ENCODE results near the gene STXBP3.
"Not testable (repeated sequence)": the region's sequence is repeated elsewhere in the genome, so short reads cannot be mapped to it uniquely, and the experiment has no call there.

STXBP3 gene

GRCh38 chr1:108728327-108728923, 18.0 kb upstream of the STXBP3 start:
- FAIRE-seq (no peak), DNase-seq (ENCODE audit: insufficient read length, low spot score) (no peak)

DNA sequence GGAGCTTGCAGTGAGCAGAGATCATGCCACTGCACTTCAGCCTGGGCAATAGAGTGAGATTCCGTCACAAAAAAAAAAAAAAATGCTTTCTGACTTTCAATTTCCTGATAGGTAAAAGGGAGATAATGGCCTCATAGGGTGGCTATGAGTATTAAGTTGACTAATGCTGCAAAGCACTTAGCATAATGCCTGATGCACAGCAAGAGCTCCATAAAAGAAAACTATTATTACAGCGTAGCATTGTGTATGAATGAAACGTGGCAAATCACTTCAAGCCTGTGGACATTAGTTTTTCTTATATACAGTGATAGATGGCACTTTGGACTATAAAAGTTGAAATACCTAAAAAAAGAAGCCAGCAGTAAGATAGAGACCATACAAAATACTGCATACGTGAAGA, 17.0 kb upstream of the STXBP3 start:
- FAIRE-seq (no peak), DNase-seq (ENCODE audit: insufficient read length, low spot score) (no peak)

DNA sequence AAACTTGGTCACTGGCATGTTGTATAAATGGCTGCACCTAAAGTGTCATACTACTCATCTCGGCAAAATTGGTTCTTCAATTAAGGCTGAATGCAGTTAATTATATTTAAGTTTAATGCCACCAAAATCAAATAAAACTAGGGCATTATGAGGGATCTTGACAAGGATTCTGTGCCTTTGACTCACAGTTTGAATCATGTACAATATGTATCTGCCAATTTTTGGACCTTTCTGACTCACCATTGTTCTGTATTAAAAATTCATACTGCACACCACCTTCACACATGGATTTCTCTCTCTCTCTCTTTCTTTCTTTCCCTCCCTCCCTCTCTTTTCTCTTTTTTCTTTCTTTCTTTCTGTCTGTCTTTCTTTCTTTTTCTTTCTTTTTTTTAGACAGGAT, 14.1 kb upstream of the STXBP3 start:
- FAIRE-seq (no peak), DNase-seq (ENCODE audit: insufficient read length, low spot score) (no peak)

GRCh38 chr1:108734171-108734865, 12.2 kb upstream of the STXBP3 start:
- FAIRE-seq, result no peak
- no peak for DNase-seq (ENCODE audit: insufficient read length, low spot score)

GRCh38 chr1:108742253-108742652, 4.2 kb upstream of the STXBP3 start:
- no peak for FAIRE-seq
- no peak for DNase-seq (ENCODE audit: insufficient read length, low spot score)

DNA sequence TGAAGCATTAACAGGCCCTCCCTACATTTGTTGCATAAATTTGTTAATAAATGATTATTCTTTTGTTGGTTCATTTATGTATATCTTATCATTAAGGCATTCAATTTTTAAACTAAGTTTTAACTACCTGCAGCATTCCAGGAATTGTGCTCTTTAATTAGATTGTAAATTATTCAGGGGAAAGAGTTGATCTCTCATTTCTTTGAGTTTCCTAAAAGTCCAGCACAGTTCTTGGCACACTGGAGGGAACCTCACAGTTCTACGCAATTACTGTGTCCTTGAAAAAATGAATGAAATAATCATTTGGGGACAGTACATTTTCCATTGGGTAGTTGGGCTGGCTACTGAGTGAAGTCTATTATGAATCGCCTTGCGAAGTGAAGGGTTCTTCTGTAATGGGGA, 493 bp upstream of the STXBP3 start:
- FAIRE-seq (no peak), DNase-seq (ENCODE audit: insufficient read length, low spot score) (no peak)

- FAIRE-seq, result no peak
These were observed 837 bp downstream of the STXBP3 start for GRCh38 chr1:108747171-108747850.

GRCh38 chr1:108747898-108748297, 1.4 kb downstream of the STXBP3 start:
- no peak for DNase-seq (ENCODE audit: insufficient read length, low spot score)
- FAIRE-seq, result no peak

More at GRCh38 chr1:108747171-108747850, 837 bp downstream of the STXBP3 start:
- peak; percentile 67 for DNase-seq (ENCODE audit: insufficient read length, low spot score)

- FAIRE-seq, result no peak
- DNase-seq (ENCODE audit: insufficient read length, low spot score), result no peak
These were observed 2.6 kb downstream of the STXBP3 start for GRCh38 chr1:108749081-108749480.

DNA sequence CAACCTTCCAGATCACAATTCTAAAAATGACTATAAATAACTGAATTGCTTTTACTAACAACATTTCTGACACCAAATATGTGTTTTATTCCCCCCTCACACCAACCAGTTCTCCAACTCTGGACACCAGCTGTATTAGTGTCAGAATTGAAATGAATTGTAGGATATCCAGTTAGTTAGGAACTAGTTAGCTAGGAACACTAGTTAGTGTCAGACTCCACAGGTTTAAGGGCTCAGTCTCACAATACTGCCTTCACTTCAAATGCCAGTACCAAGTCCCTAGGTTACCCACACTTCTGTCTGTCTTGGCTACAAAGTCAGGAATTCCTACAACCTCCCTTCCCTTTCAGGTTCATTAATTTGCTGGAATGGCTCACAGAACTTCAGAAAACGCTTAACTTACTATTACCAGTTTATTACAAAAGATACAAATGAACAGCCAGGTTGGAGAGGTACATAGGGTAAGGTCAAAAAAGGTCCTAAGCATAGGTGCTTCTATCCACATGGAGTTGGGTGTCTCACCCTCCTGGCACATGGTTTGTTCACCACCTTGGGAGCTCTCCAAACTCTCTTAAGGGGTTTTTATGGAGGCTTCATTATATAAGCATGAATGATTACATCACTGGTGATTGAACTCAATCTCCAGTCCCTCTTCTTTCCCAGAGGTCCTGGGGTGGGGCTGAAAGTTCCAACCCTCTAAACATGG, 4.2 kb downstream of the STXBP3 start:
- DNase-seq (ENCODE audit: insufficient read length, low spot score) (no peak), FAIRE-seq (no peak)

- DNase-seq (ENCODE audit: insufficient read length, low spot score) (no peak), FAIRE-seq (no peak)
These were observed 6.9 kb downstream of the STXBP3 start for GRCh38 chr1:108753363-108753762.

DNA sequence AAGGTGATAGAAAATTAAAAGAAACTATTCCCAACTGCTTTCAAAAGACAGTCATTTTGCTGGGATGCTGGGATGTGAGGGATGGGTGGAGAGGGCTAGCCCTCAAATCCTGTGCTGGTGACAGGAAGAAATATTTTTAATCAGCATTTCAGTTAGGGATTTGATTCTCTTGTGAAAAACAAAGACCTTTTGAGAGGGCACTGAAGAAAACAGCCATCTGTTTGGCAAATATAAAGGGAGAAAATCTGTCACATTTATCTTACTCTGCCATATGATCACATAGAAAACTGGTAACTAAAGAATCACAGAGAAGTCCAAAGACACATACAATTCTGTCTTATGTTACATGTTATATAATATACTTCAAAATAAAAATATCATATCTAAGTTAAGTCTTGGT, 12.3 kb downstream of the STXBP3 start:
- DNase-seq (ENCODE audit: insufficient read length, low spot score) (no peak), FAIRE-seq (no peak)

- DNase-seq (ENCODE audit: insufficient read length, low spot score) (no peak), FAIRE-seq (no peak)
These were observed 20.6 kb downstream of the STXBP3 start for GRCh38 chr1:108767115-108767514.

GRCh38 chr1:108767708-108768107, 21.2 kb downstream of the STXBP3 start:
- DNase-seq (ENCODE audit: insufficient read length, low spot score) (no peak), FAIRE-seq (no peak)

DNA sequence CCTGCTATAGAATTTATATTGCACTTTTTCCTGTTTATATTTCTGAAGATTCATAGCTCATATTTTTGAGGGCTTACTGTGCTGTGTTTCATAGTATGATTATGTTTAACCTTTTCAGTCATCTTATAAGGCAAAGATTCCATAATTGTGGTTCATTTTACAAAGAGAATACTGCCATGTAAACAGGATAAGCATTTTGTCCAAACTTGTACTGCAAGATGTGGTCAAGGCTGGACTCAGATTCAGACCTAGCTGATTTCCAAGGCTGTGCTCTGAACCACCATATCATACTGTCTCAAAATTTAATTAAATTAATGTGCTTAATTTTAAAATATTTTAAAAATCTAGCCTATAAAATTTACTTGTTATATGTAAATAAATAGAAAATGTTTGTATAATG, 31.4 kb downstream of the STXBP3 start:
- FAIRE-seq (no peak), DNase-seq (ENCODE audit: insufficient read length, low spot score) (no peak)

DNA sequence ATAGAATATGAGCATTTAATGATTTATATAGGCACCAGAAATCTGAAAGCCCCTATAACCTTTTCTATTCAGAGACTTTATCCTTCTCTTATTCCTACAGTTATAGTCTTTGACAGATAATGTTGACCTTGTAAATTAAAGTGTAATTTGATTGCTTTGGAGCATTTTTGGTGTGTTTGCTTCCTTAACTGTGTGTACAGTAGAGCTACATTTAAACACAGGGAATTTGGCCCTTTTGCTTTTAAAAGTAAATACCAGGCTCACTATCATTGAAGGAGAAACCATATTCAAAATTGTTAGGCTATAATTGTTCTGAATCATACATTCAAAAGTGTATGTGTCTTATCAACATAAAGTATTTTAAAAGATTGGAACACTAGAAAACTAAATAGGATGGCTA, 33.0 kb downstream of the STXBP3 start:
- FAIRE-seq, result no peak
- DNase-seq (ENCODE audit: insufficient read length, low spot score), result no peak

DNA sequence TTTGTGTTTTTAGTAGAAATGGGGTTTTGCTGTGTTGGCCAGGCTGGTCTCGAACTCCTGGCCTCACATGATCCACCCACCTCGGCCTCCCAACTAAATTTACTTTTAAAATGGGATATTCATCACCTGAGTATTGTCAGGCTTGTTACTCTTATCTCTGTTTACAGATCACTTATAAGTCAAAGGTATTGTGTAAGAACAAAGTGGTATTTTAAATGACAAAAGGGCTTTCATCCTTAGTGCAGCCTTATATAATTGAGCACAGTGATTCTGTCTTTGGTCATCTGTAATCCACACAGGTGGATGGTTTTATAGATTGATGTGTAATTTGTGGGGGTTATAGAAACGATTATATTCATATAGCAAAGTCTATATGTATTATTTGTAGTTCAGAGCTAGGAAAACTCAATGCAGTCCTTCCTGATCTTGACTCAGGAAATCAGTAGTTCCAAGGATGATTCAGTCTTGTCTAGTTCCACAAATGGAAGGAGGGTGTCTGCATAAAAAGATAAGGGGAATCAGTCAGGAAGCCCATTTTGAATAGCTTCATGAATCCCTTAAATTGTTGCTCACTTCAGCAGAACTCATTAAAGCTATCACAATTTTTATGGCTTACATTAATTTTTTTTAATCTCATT, 34.6 kb downstream of the STXBP3 start:
- FAIRE-seq, result no peak
- no peak for DNase-seq (ENCODE audit: insufficient read length, low spot score)

GRCh38 chr1:108781575-108781944, 35.1 kb downstream of the STXBP3 start:
- DNase-seq (ENCODE audit: insufficient read length, low spot score); FAIRE-seq: not testable (repeated sequence)

DNA sequence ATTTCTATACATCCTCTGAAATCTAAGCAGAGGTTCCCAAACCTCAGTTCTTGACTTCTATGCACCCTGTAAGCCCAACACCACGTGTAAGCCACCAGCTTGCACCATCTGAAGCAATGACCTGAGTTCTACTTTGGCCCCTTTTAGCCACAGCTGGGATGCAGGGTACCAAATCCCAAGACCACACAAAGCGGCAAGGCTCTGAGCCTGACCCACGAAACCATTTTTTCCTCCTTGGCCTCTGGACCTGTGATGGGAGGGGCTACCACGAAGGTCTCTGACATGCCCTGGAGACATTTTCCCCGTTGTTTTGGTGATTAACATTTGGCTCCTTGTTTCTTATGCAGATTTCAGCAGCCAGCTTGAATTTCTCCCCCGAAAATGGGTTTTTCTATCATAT, 38.8 kb downstream of the STXBP3 start:
- DNase-seq (ENCODE audit: insufficient read length, low spot score) (no peak), FAIRE-seq (no peak)

GRCh38 chr1:108785880-108786279, 39.4 kb downstream of the STXBP3 start:
- DNase-seq (ENCODE audit: insufficient read length, low spot score) (no peak), FAIRE-seq (no peak)

DNA sequence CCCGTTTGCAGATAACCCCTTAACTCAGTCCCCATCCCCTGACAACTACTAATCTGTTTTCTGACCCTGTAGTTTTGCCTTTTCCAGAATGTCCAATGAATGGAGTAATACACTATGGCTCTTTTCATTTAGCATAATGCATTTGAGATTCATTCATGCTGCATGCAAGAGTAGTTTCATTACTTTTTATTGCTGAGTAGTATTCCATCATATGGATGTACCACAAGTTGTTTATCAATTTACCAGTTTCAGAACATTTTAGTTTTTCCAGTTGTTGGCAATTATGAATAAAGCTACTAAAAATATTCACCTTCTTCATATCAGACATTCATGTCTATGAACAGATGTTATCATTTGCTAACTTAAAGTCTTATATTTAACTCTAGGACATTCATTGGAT, 45.3 kb downstream of the STXBP3 start:
- no peak for FAIRE-seq

More for the DNA sequence above, 45.3 kb downstream of the STXBP3 start:
- no peak for DNase-seq (ENCODE audit: insufficient read length, low spot score)

Data from HTR-8/SVneo (cell line).